ENCODE results near the gene HOXB9. TPM values are rescaled to one million over a fixed set of nuclear protein-coding genes. Genes with fewer than 3 reads are reported as not detected.

Gene HOXB9
- total and polyA plus RNA-seq, 2 of the 13 experiments (the other 11 are each of a cell fraction or from before 2014, with no cell fraction given): not detected

DNA sequence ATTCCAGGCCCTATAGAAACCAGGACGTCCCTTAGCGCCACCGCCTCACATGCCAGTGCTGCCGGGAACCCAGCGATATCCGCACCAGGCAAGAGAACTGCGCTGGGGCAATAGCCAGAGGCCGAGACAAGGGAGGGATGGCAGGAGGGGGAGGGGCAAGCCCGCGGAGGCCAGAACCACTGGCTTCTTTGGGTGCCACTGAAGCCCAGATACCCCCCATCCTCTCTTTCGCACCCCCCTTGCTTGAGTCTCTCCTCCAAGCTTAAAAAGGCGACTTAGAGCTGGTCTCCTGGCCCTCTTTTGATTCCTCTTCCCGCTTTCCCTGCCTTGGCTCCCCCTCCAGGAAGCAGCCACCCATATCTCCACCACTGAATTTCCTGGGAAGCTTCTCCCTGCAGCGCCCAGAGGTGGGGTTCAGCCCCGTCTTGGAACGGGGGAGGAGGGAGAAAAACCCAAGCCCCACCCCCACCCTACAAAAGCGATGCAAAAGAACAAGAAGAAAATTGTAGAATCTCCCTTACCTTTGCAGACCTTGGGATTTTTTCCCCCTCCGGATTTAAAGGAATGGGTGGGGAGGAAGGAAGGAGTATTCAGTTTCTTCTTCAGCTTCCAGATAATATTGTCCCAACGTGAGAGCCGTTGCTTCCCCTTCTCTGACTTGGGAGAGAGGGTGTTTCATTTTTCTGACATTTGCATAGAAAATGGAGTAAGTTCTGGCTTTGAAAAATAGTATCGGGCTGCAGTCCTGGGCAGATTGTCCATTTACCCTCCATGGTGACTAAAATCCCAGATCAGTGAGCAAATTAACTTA is 22.0 kb downstream of the HOXB9 start:
- ChIA-PET POLR2A (no interaction called here), CTCF (ENCODE audit: low intra/inter-chr PET ratio, low total read pairs) (no interaction called here)
- peaks cover 2% of the 10 kb centered on the region; the same call in 1 of the 2 replicates for H4K20me1 ChIP-seq (ENCODE audit: insufficient read depth, low read length)
- H3K36me3 ChIP-seq (replicated peaks in 1 of 2; ENCODE audit: control insufficient read depth in 1 of 2, insufficient read depth in 2 of 2, low read length in 2 of 2): no peaks in the 10 kb centered on the region
- peaks cover 25 to 95% of the 10 kb centered on the region in 2 experiments; a peak in 4 of 5 replicates for H3K27me3 ChIP-seq (ENCODE audit: control insufficient read depth in 1 of 2, insufficient read depth in 2 of 2, low read length in 2 of 2)
- H3K4me2 ChIP-seq (ENCODE audit: low read depth, low read length): no peak overlapping the region
- no peaks in the 10 kb centered on the region for H3K79me2 ChIP-seq (ENCODE audit: insufficient read depth, low read length)
- no peak overlapping the region for H3K9ac ChIP-seq (ENCODE audit: insufficient read depth, low read depth, low read length)
- ATAC-seq (no peak), DNase-seq (ENCODE audit: low spot score) (no peak), FAIRE-seq (no peak)
- intact Hi-C loops (cut with micrococcal nuclease; ENCODE audit: unreplicated experiment) (no loop called here), in situ Hi-C loops (cut with HindIII; ENCODE audit: extremely low pct_ligation_motif_present, low pct_unique_long_range_greater_than_20kb) (no loop called here)
- H3K27ac ChIP-seq (ENCODE audit: extremely low read length, insufficient read depth, low read length): no peak overlapping the region
- no TSS peak for BruUV-seq (replicated peaks)
- no peaks in the 10 kb centered on the region for H3K9me3 ChIP-seq (ENCODE audit: low read length)
- no peak overlapping the region for H3K4me3 ChIP-seq (replicated peaks in 1 of 3; ENCODE audit: insufficient read depth in 1 of 3, low read depth in 2 of 3, low read length in 3 of 3)
- H3K4me1 ChIP-seq (ENCODE audit: insufficient read depth, low read length): peaks cover 10% of the 10 kb centered on the region; the same call in 1 of the 2 replicates
- WGBS (ENCODE audit: low lambda C conversion rate): 8% methylated on average over 21 of the region's 21 CpGs
- no peak overlapping the region for H2AFZ ChIP-seq (ENCODE audit: low read length)
- TF ChIP-seq ARID2 (CRISPR knock-in tag; IDR thresholded peaks at IDR 0.05; ENCODE audit: borderline replicate concordance) (no peak), MEIS1 (CRISPR knock-in tag; IDR thresholded peaks at IDR 0.05; ENCODE audit: borderline replicate concordance) (no peak), MZF1 (CRISPR knock-in tag; IDR thresholded peaks at IDR 0.05; ENCODE audit: borderline replicate concordance) (no peak), HDAC6 (IDR thresholded peaks at IDR 0.05; ENCODE audit: low read depth, low read length) (no peak), REXO4 (CRISPR knock-in tag; IDR thresholded peaks at IDR 0.05; ENCODE audit: borderline replicate concordance) (no peak), EP300 (IDR thresholded peaks at IDR 0.05; ENCODE audit: low read depth in 2 of 2, low read length in 2 of 2) (no peak), EP300 (CRISPR knock-in tag; IDR thresholded peaks at IDR 0.05; ENCODE audit: borderline replicate concordance) (no peak), ZBTB7A (CRISPR knock-in tag; IDR thresholded peaks at IDR 0.05) (no peak), ZMYM2 (CRISPR knock-in tag; IDR thresholded peaks at IDR 0.05) (no peak), SP1 (IDR thresholded peaks at IDR 0.05) (no peak), SP1 (CRISPR knock-in tag; IDR thresholded peaks at IDR 0.05) (no peak), ETV5 (CRISPR knock-in tag; IDR thresholded peaks at IDR 0.05; ENCODE audit: borderline replicate concordance) (no peak), KAT7 (CRISPR knock-in tag; IDR thresholded peaks at IDR 0.05; ENCODE audit: borderline replicate concordance) (no peak), ZFP36L2 (CRISPR knock-in tag; IDR thresholded peaks at IDR 0.05) (no peak), SPEN (CRISPR knock-in tag; IDR thresholded peaks at IDR 0.05; ENCODE audit: low read depth) (no peak)
- TF ChIP-seq, protein P1, sequence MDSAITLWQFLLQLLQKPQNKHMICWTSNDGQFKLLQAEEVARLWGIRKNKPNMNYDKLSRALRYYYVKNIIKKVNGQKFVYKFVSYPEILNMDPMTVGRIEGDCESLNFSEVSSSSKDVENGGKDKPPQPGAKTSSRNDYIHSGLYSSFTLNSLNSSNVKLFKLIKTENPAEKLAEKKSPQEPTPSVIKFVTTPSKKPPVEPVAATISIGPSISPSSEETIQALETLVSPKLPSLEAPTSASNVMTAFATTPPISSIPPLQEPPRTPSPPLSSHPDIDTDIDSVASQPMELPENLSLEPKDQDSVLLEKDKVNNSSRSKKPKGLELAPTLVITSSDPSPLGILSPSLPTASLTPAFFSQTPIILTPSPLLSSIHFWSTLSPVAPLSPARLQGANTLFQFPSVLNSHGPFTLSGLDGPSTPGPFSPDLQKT (CRISPR knock-in tag; IDR thresholded peaks at IDR 0.05; ENCODE audit: borderline replicate concordance): no peak
- TF ChIP-seq, protein P2, sequence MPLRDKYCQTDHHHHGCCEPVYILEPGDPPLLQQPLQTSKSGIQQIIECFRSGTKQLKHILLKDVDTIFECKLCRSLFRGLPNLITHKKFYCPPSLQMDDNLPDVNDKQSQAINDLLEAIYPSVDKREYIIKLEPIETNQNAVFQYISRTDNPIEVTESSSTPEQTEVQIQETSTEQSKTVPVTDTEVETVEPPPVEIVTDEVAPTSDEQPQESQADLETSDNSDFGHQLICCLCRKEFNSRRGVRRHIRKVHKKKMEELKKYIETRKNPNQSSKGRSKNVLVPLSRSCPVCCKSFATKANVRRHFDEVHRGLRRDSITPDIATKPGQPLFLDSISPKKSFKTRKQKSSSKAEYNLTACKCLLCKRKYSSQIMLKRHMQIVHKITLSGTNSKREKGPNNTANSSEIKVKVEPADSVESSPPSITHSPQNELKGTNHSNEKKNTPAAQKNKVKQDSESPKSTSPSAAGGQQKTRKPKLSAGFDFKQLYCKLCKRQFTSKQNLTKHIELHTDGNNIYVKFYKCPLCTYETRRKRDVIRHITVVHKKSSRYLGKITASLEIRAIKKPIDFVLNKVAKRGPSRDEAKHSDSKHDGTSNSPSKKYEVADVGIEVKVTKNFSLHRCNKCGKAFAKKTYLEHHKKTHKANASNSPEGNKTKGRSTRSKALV (CRISPR knock-in tag; IDR thresholded peaks at IDR 0.05): no peak
- TF ChIP-seq, protein P3, sequence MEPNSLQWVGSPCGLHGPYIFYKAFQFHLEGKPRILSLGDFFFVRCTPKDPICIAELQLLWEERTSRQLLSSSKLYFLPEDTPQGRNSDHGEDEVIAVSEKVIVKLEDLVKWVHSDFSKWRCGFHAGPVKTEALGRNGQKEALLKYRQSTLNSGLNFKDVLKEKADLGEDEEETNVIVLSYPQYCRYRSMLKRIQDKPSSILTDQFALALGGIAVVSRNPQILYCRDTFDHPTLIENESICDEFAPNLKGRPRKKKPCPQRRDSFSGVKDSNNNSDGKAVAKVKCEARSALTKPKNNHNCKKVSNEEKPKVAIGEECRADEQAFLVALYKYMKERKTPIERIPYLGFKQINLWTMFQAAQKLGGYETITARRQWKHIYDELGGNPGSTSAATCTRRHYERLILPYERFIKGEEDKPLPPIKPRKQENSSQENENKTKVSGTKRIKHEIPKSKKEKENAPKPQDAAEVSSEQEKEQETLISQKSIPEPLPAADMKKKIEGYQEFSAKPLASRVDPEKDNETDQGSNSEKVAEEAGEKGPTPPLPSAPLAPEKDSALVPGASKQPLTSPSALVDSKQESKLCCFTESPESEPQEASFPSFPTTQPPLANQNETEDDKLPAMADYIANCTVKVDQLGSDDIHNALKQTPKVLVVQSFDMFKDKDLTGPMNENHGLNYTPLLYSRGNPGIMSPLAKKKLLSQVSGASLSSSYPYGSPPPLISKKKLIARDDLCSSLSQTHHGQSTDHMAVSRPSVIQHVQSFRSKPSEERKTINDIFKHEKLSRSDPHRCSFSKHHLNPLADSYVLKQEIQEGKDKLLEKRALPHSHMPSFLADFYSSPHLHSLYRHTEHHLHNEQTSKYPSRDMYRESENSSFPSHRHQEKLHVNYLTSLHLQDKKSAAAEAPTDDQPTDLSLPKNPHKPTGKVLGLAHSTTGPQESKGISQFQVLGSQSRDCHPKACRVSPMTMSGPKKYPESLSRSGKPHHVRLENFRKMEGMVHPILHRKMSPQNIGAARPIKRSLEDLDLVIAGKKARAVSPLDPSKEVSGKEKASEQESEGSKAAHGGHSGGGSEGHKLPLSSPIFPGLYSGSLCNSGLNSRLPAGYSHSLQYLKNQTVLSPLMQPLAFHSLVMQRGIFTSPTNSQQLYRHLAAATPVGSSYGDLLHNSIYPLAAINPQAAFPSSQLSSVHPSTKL (CRISPR knock-in tag; IDR thresholded peaks at IDR 0.05): no peak

Data from HepG2 (cell line).